K562 (cell line): ENCODE measurements around the gene PSMD1. TPM values are rescaled to one million over a fixed set of nuclear protein-coding genes. Genes with fewer than 3 reads are reported as not detected.

Experiments
- ATAC-seq: fragments of 200-7000 bp; cut with Tn5 transposase; 3 replicates; pipeline ENCODE4 v1.9.1; 2020; ENCODE audit warnings: moderate library complexity
- BruUV-seq: library from RNA; stranded (reverse); fragments of 400-500 nt; replicated peaks from 2 replicates; lab custom pipeline; 2021; lab: Mats Ljungman, UMichigan
- CTCF ChIA-PET: fragments of 300-600 bp; formaldehyde crosslinking; extraction: SDS; loops from one replicate; lab custom pipeline; 2021; ENCODE audit warnings: low intra/inter-chr PET ratio; lab: Yijun Ruan, JAX
- POLR2A ChIA-PET: fragments of 300-600, 350-650 bp; sonication (Branson Sonifier 250); formaldehyde crosslinking; extraction: SDS; loops from one replicate; lab custom pipeline; 2021; ENCODE audit warnings: antibody characterized with exemption, inconsistent platforms; lab: Yijun Ruan, JAX
- DNase-seq, 4 experiments: peaks; one replicate each; pipeline versions ENCODE4 v3.0.0 to v3.0.0-alpha.2; 2011 to 2018; ENCODE audit warnings: low spot score in 3 of 4, mixed read lengths in 3 of 4; ENCODE audit errors: extremely low read depth in 1 of 4
- FAIRE-seq: peaks from 2 replicates; lab custom pipeline; 2011; peaks lifted over from hg19 to GRCh38; lab: Jason Lieb, UNC
- H2AFZ ChIP-seq: 2 replicates; pipeline ENCODE4 v1.6.0; 2011; ENCODE audit warnings: low read depth, low read length, control low read depth, inconsistent platforms
- H3K27ac ChIP-seq: fragments of 200-600 bp; 3 replicates; pipeline ENCODE4 v1.8.0; 2011; ENCODE audit warnings: low read depth, mild to moderate bottlenecking, control low read depth, inconsistent platforms, low read length, moderate library complexity, mixed read lengths; ENCODE audit errors: extremely low read depth
- H3K27me3 ChIP-seq, 2 experiments: fragments of 300-600 bp in 1 of 2; 2 replicates in 1 of 2; 3 replicates in 1 of 2; pipeline versions ENCODE4 v1.6.0 to v1.8.0; 2011; ENCODE audit warnings: inconsistent platforms in 2 of 2, low read length in 2 of 2, mild to moderate bottlenecking in 1 of 2, mixed read lengths in 1 of 2, moderate library complexity in 1 of 2; ENCODE audit not compliant: control insufficient read depth in 2 of 2, insufficient read depth in 2 of 2
- H3K36me3 ChIP-seq: fragments of 300-600 bp; 3 replicates; pipeline ENCODE4 v1.8.0; 2011; ENCODE audit warnings: mild to moderate bottlenecking, low read length, inconsistent platforms; ENCODE audit not compliant: control insufficient read depth, insufficient read depth
- H3K4me1 ChIP-seq, 2 experiments: fragments of 200-600 bp in 1 of 2; replicated peaks in 1 of 2; 2 replicates in 1 of 2; 3 replicates in 1 of 2; pipeline versions ENCODE4 v1.5.1 to v1.8.0; 2011; ENCODE audit warnings: inconsistent platforms in 2 of 2, low read length in 2 of 2, mild to moderate bottlenecking in 1 of 2, mixed read lengths in 1 of 2, moderate library complexity in 1 of 2; ENCODE audit not compliant: control insufficient read depth in 2 of 2, insufficient read depth in 2 of 2
- H3K4me2 ChIP-seq: 2 replicates; pipeline ENCODE4 v1.6.1; 2011; ENCODE audit warnings: low read length, control low read depth, inconsistent platforms, mixed read lengths; ENCODE audit not compliant: insufficient read depth
- H3K4me3 ChIP-seq: fragments of 200-600 bp; sonication (generic), shearing (Covaris generic); 2 replicates; pipeline ENCODE4 v1.5.1; 2016; ENCODE audit warnings: control low read depth, inconsistent platforms
- H3K79me2 ChIP-seq: fragments of 200-600 bp; 3 replicates; pipeline ENCODE4 v1.8.0; 2011; ENCODE audit warnings: low read length, inconsistent platforms; ENCODE audit not compliant: control insufficient read depth, insufficient read depth
- H3K9ac ChIP-seq, 2 experiments: 2 replicates each; pipeline versions ENCODE4 v1.6.0 to v1.6.1; 2011; ENCODE audit warnings: low read depth in 2 of 2, low read length in 2 of 2, control low read depth in 1 of 2, inconsistent platforms in 1 of 2, mild to moderate bottlenecking in 1 of 2, mixed read lengths in 1 of 2; ENCODE audit not compliant: insufficient read depth in 1 of 2
- H3K9me1 ChIP-seq: one replicate; pipeline ENCODE4 v1.6.0; 2011; ENCODE audit warnings: inconsistent platforms, mild to moderate bottlenecking, low read length, moderate library complexity; ENCODE audit not compliant: control insufficient read depth, insufficient read depth
- H3K9me3 ChIP-seq: replicated peaks from 2 replicates; pipeline ENCODE4 v1.5.1; 2011; ENCODE audit warnings: low read depth, low read length, inconsistent platforms; ENCODE audit not compliant: control insufficient read depth, insufficient read depth
- H4K20me1 ChIP-seq: replicated peaks from 2 replicates; pipeline ENCODE4 v1.6.1; 2011; ENCODE audit warnings: low read length, inconsistent platforms, mixed read lengths; ENCODE audit not compliant: control insufficient read depth, insufficient read depth
- CHD4 ChIP-seq: fragments of 200-600 bp; sonication (generic); IDR thresholded peaks from 3 replicates; pipeline ENCODE4 v1.6.1; 2012; ENCODE audit warnings: low read depth, mild to moderate bottlenecking, mixed read lengths, low read length, inconsistent platforms; ENCODE audit not compliant: insufficient read depth, insufficient replicate concordance, poor library complexity, severe bottlenecking
- DPF2 ChIP-seq: fragments of 450-650 bp; IDR thresholded peaks from 2 replicates; pipeline ENCODE4 v1.6.1; 2016
- HMG20B ChIP-seq: fragments of 250-450 bp; sonication (Bioruptor Pico); IDR thresholded peaks from 2 replicates; pipeline ENCODE4 v1.5.0; 2021; ENCODE audit warnings: mild to moderate bottlenecking
- ZNF584 ChIP-seq: fragments of 200-800 bp; sonication (Bioruptor generic); IDR thresholded peaks from 2 replicates; pipeline ENCODE4 v1.6.1; 2016; ENCODE audit warnings: low read depth, mild to moderate bottlenecking, missing genetic modification characterization, missing compliant biosample characterization
- WGBS: fragments of 100-300 bp; shearing (Covaris generic); methylation state at CpG from one replicate; pipeline ENCODE4 v1.1.6; 2016; ENCODE audit warnings: low coverage, mixed read lengths; ENCODE audit not compliant: insufficient coverage; ENCODE audit errors: missing lambda C conversion rate; 5-methylcytosine and 5-hydroxymethylcytosine counted together
- in situ Hi-C: fragments of 300-500 bp; cut with MboI; formaldehyde crosslinking; loops from 4 replicates; pipeline ENCODE4 v1.15.0; 2018; ENCODE audit warnings: inconsistent platforms, mixed read lengths
- intact Hi-C: fragments of 100-400 bp; cut with micrococcal nuclease; formaldehyde crosslinking; loops from 2 replicates; pipeline ENCODE4 v1.14.2; 2022
- polyA plus RNA-seq, 8 experiments: library from polyadenylated mRNA; depleted of rRNA in 4 of 8; stranded (reverse) in 5 of 8; unstranded in 3 of 8; fragments of >200 nt; fragmentation: Nextera tagmentation in 2 of 8; fragmentation: Illumina TruSeq in 1 of 8; extraction: Ambion mirVana in 2 of 8; extraction: Trizol in 1 of 8; gene quantifications; 2 replicates each; pipeline versions ENCODE4 v1.2.1 to v1.2.3, GENCODE V29; 2011 to 2014; ENCODE audit warnings: inconsistent platforms in 1 of 8, missing spikeins in 1 of 8
- total RNA-seq, 7 experiments: library from RNA; depleted of rRNA in 6 of 7; stranded (reverse); fragments of >200 nt in 6 of 7; fragmentation: Illumina TruSeq in 2 of 7; extraction: Trizol in 2 of 7; gene quantifications; 2 replicates each; pipeline versions ENCODE4 v1.2.1 to v1.2.3, GENCODE V29; 2011 to 2021; ENCODE audit warnings: low replicate concordance in 1 of 7
- TF ChIP-seq, protein P1 (sequence below): fragments of 250-450 bp; sonication (Bioruptor Pico); IDR thresholded peaks from 2 replicates; pipeline ENCODE4 v1.8.0; 2021; ENCODE audit warnings: mild to moderate bottlenecking, moderate library complexity
- TF ChIP-seq, protein P2 (sequence below): fragments of 250-450 bp; sonication (Bioruptor Pico); IDR thresholded peaks from 2 replicates; pipeline ENCODE4 v1.8.0; 2021; ENCODE audit warnings: moderate library complexity, mild to moderate bottlenecking, inconsistent platforms

The PSMD1 gene
- total and polyA plus RNA-seq, 9 of the 15 experiments (the other 6 are each of a cell fraction or from before 2014, with no cell fraction given) = 100 to 257 (median 147) TPM

DNA sequence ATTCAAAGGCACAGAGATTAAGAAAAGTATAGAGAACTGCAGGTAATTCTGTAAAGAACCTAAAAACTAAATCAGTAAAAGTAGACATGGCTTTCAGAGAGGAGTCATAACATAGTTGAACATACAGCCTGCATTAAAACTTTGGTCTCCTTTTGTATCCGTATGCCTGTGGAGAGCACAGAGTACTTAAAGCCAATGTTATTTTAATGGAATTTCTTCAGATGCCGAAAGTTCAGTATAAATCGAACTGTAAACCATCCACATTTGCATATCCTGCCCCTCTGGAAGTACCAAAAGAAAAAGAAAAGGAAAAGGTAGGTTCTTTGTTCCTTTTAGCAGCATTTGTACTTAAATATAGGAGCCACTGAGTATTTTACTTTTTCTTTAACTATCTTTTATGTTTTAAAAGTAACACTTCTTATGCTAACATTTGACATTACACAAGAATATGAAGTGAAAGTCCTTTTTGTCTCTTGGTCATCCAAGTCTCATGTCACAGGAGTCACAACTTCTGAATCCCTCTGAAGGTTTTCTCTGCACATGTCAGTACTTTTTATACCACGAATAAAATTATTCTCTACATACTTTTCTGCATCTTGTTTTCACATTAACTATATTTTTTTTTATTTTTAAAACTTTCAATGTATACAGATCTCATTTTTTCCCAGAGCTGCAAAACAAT lies 106.9 kb downstream of the PSMD1 start:
- no peaks in the 10 kb centered on the region for H3K9me1 ChIP-seq
- no peak for TF ChIP-seq DPF2
- no peak for TF ChIP-seq ZNF584 (CRISPR knock-in tag)
- TF ChIP-seq, protein P1, sequence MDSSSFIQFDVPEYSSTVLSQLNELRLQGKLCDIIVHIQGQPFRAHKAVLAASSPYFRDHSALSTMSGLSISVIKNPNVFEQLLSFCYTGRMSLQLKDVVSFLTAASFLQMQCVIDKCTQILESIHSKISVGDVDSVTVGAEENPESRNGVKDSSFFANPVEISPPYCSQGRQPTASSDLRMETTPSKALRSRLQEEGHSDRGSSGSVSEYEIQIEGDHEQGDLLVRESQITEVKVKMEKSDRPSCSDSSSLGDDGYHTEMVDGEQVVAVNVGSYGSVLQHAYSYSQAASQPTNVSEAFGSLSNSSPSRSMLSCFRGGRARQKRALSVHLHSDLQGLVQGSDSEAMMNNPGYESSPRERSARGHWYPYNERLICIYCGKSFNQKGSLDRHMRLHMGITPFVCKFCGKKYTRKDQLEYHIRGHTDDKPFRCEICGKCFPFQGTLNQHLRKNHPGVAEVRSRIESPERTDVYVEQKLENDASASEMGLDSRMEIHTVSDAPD = no peak
- TF ChIP-seq HMG20B = no peak
- no peak for TF ChIP-seq CHD4
- TF ChIP-seq, protein P2, sequence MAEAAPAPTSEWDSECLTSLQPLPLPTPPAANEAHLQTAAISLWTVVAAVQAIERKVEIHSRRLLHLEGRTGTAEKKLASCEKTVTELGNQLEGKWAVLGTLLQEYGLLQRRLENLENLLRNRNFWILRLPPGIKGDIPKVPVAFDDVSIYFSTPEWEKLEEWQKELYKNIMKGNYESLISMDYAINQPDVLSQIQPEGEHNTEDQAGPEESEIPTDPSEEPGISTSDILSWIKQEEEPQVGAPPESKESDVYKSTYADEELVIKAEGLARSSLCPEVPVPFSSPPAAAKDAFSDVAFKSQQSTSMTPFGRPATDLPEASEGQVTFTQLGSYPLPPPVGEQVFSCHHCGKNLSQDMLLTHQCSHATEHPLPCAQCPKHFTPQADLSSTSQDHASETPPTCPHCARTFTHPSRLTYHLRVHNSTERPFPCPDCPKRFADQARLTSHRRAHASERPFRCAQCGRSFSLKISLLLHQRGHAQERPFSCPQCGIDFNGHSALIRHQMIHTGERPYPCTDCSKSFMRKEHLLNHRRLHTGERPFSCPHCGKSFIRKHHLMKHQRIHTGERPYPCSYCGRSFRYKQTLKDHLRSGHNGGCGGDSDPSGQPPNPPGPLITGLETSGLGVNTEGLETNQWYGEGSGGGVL = no peak
- 90% methylated on average over 4 of the region's 4 CpGs for whole genome bisulfite sequencing
- intact Hi-C loops = no loop called here
- H3K9me3 ChIP-seq = no peaks in the 10 kb centered on the region
- DNase-seq (no peak), ATAC-seq (no peak), FAIRE-seq (no peak)
- POLR2A ChIA-PET = no interaction called here
- peaks cover 72% of the 10 kb centered on the region for H3K36me3 ChIP-seq
- CTCF ChIA-PET = no interaction called here
- H3K27ac ChIP-seq = no peak overlapping the region
- no peak overlapping the region for H3K9ac ChIP-seq
- H3K4me1 ChIP-seq = no peaks in the 10 kb centered on the region
- in situ Hi-C loops = no loop called here
- no peak overlapping the region for H3K4me2 ChIP-seq
- H3K79me2 ChIP-seq = no peaks in the 10 kb centered on the region
- H3K27me3 ChIP-seq = no peaks in the 10 kb centered on the region
- H4K20me1 ChIP-seq = no peaks in the 10 kb centered on the region
- BruUV-seq = no TSS peak
- H2AFZ ChIP-seq = no peak overlapping the region
- no peak overlapping the region for H3K4me3 ChIP-seq
